ENCODE measurements around the gene MGAT4C. TPM values are rescaled to one million over a fixed set of nuclear protein-coding genes. Genes with fewer than 3 reads are reported as not detected.

MGAT4C gene
- total and polyA plus RNA-seq, 2 experiments from 2014 or later, result 4.5 to 4.7 TPM

DNA sequence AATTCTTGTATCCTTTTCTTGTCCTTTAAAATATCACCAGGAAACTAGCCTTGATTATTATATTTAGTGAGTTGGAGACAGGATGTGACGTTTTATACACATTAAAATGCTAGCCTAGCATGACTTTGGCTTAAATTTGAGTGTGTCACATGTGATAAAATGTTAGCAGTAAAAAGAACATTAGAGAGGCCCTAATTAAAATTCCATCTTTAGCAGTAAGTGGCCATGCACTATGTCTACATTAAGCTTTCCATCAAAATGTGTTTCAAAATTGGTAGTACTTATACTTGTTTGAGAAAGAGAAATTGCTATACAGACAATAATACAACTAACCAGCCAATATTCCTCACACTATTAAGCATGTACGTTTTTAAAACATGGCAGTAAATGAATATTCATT lies 29.9 kb upstream of the MGAT4C start:
- peaks cover 14% of the 10 kb centered on the region; the same call in 2 of the 3 replicates for H3K36me3 Mint-ChIP-seq (ENCODE audit: low read depth)
- DNase-seq (ENCODE audit: low spot score), result no peak
- H3K27me3 Mint-ChIP-seq (ENCODE audit: insufficient read depth, low read depth, poor library complexity), result no peaks in the 10 kb centered on the region
- no peaks in the 10 kb centered on the region for H3K4me1 Mint-ChIP-seq
- H3K27ac ChIP-seq (ENCODE audit: low read depth), result no peak overlapping the region
- TF ChIP-seq CREB1 (CRISPR knock-in tag; IDR thresholded peaks at IDR 0.05; ENCODE audit: low read depth) (no peak), ZNF114 (CRISPR knock-in tag; IDR thresholded peaks at IDR 0.05) (no peak), EZH2phosphoT487 (IDR thresholded peaks at IDR 0.05; ENCODE audit: unreplicated experiment) (no peak), EZH2 (IDR thresholded peaks at IDR 0.05; ENCODE audit: low read depth, unreplicated experiment) (no peak), NANOG (IDR thresholded peaks at IDR 0.05; ENCODE audit: borderline replicate concordance) (no peak), JUNB (IDR thresholded peaks at IDR 0.05; ENCODE audit: unreplicated experiment) (no peak), POLR2AphosphoS5 (IDR thresholded peaks at IDR 0.05; ENCODE audit: low read depth) (no peak)
- TF ChIP-seq, protein P1, sequence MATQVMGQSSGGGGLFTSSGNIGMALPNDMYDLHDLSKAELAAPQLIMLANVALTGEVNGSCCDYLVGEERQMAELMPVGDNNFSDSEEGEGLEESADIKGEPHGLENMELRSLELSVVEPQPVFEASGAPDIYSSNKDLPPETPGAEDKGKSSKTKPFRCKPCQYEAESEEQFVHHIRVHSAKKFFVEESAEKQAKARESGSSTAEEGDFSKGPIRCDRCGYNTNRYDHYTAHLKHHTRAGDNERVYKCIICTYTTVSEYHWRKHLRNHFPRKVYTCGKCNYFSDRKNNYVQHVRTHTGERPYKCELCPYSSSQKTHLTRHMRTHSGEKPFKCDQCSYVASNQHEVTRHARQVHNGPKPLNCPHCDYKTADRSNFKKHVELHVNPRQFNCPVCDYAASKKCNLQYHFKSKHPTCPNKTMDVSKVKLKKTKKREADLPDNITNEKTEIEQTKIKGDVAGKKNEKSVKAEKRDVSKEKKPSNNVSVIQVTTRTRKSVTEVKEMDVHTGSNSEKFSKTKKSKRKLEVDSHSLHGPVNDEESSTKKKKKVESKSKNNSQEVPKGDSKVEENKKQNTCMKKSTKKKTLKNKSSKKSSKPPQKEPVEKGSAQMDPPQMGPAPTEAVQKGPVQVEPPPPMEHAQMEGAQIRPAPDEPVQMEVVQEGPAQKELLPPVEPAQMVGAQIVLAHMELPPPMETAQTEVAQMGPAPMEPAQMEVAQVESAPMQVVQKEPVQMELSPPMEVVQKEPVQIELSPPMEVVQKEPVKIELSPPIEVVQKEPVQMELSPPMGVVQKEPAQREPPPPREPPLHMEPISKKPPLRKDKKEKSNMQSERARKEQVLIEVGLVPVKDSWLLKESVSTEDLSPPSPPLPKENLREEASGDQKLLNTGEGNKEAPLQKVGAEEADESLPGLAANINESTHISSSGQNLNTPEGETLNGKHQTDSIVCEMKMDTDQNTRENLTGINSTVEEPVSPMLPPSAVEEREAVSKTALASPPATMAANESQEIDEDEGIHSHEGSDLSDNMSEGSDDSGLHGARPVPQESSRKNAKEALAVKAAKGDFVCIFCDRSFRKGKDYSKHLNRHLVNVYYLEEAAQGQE (IDR thresholded peaks at IDR 0.05; ENCODE audit: unreplicated experiment), result no peak
- TF ChIP-seq, protein P2, sequence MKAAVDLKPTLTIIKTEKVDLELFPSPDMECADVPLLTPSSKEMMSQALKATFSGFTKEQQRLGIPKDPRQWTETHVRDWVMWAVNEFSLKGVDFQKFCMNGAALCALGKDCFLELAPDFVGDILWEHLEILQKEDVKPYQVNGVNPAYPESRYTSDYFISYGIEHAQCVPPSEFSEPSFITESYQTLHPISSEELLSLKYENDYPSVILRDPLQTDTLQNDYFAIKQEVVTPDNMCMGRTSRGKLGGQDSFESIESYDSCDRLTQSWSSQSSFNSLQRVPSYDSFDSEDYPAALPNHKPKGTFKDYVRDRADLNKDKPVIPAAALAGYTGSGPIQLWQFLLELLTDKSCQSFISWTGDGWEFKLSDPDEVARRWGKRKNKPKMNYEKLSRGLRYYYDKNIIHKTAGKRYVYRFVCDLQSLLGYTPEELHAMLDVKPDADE (IDR thresholded peaks at IDR 0.05), result no peak
- TF ChIP-seq, protein P3, sequence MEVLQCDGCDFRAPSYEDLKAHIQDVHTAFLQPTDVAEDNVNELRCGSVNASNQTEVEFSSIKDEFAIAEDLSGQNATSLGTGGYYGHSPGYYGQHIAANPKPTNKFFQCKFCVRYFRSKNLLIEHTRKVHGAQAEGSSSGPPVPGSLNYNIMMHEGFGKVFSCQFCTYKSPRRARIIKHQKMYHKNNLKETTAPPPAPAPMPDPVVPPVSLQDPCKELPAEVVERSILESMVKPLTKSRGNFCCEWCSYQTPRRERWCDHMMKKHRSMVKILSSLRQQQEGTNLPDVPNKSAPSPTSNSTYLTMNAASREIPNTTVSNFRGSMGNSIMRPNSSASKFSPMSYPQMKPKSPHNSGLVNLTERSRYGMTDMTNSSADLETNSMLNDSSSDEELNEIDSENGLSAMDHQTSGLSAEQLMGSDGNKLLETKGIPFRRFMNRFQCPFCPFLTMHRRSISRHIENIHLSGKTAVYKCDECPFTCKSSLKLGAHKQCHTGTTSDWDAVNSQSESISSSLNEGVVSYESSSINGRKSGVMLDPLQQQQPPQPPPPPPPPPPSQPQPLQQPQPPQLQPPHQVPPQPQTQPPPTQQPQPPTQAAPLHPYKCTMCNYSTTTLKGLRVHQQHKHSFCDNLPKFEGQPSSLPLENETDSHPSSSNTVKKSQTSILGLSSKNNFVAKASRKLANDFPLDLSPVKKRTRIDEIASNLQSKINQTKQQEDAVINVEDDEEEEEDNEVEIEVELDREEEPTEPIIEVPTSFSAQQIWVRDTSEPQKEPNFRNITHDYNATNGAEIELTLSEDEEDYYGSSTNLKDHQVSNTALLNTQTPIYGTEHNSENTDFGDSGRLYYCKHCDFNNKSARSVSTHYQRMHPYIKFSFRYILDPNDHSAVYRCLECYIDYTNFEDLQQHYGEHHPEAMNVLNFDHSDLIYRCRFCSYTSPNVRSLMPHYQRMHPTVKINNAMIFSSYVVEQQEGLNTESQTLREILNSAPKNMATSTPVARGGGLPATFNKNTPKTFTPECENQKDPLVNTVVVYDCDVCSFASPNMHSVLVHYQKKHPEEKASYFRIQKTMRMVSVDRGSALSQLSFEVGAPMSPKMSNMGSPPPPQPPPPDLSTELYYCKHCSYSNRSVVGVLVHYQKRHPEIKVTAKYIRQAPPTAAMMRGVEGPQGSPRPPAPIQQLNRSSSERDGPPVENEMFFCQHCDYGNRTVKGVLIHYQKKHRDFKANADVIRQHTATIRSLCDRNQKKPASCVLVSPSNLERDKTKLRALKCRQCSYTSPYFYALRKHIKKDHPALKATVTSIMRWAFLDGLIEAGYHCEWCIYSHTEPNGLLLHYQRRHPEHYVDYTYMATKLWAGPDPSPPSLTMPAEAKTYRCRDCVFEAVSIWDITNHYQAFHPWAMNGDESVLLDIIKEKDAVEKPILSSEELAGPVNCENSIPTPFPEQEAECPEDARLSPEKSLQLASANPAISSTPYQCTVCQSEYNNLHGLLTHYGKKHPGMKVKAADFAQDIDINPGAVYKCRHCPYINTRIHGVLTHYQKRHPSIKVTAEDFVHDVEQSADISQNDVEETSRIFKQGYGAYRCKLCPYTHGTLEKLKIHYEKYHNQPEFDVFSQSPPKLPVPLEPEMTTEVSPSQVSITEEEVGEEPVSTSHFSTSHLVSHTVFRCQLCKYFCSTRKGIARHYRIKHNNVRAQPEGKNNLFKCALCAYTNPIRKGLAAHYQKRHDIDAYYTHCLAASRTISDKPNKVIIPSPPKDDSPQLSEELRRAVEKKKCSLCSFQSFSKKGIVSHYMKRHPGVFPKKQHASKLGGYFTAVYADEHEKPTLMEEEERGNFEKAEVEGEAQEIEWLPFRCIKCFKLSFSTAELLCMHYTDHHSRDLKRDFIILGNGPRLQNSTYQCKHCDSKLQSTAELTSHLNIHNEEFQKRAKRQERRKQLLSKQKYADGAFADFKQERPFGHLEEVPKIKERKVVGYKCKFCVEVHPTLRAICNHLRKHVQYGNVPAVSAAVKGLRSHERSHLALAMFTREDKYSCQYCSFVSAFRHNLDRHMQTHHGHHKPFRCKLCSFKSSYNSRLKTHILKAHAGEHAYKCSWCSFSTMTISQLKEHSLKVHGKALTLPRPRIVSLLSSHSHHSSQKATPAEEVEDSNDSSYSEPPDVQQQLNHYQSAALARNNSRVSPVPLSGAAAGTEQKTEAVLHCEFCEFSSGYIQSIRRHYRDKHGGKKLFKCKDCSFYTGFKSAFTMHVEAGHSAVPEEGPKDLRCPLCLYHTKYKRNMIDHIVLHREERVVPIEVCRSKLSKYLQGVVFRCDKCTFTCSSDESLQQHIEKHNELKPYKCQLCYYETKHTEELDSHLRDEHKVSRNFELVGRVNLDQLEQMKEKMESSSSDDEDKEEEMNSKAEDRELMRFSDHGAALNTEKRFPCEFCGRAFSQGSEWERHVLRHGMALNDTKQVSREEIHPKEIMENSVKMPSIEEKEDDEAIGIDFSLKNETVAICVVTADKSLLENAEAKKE (CRISPR knock-in tag; IDR thresholded peaks at IDR 0.05), result no peak
- no peak overlapping the region for H3K4me2 ChIP-seq
- H3K27me3 ChIP-seq (ENCODE audit: insufficient read depth), result no peaks in the 10 kb centered on the region
- H3K79me2 ChIP-seq (replicated peaks; ENCODE audit: insufficient read depth), result no peaks in the 10 kb centered on the region
- H3K4me1 ChIP-seq (ENCODE audit: insufficient read depth), result no peaks in the 10 kb centered on the region
- H2AFZ ChIP-seq, result no peak overlapping the region
- no peaks in the 10 kb centered on the region for H3F3A ChIP-seq (replicated peaks; ENCODE audit: low read depth)
- H3K36me3 ChIP-seq (ENCODE audit: insufficient read depth), result no peaks in the 10 kb centered on the region
- no peaks in the 10 kb centered on the region for H4K20me1 ChIP-seq (replicated peaks; ENCODE audit: insufficient read depth)
- H3K27ac Mint-ChIP-seq, result no peak overlapping the region
- ATAC-seq, result no peak
- H3K4me3 Mint-ChIP-seq, result no peak overlapping the region
- H3K4me3 ChIP-seq, result no peak overlapping the region
- peaks cover 9% of the 10 kb centered on the region; the same call in 1 of the 3 replicates for H3K9me3 Mint-ChIP-seq
- H3K9me2 ChIP-seq (ENCODE audit: insufficient read depth), result no peaks in the 10 kb centered on the region

Data from GM23338 (cell line).